ENCODE data around the gene ARFGAP2.

- TF ChIP-seq CTCF (IDR thresholded peaks at IDR 0.05) (no peak), POLR2A (IDR thresholded peaks at IDR 0.05) (no peak), POLR2AphosphoS5 (IDR thresholded peaks at IDR 0.05) (no peak)
Measured at GRCh38 chr11:47215366-47215910, 38.8 kb upstream of the ARFGAP2 start.

Data from suprapubic skin (tissue), 4 donors.